Sciatic nerve (tissue), 2 donors: ENCODE data around the gene VDR. TPM values are rescaled to one million over a fixed set of nuclear protein-coding genes. Genes with fewer than 3 reads are reported as not detected.
"Not testable (repeated sequence)": the region's sequence is repeated elsewhere in the genome, so short reads cannot be mapped to it uniquely, and the experiment has no call there.

ENCODE experiments used
- ATAC-seq: fragments of 200-7000 bp; cut with Tn5 transposase; one replicate; pipeline ENCODE4 v1.9.1; 2020; ENCODE audit warnings: mild to moderate bottlenecking, moderate library complexity
- DNase-seq: peaks from one replicate; pipeline ENCODE4 v3.0.0-alpha.2; 2020; ENCODE audit warnings: low spot score
- intact Hi-C: fragments of 100-400 bp; cut with DNase I; formaldehyde crosslinking; loops from one replicate; pipeline ENCODE4 v1.14.2; 2022
- total RNA-seq: library from RNA; stranded (reverse); fragmentation: NEBNext Ultra II Directional; extraction: Animal tissue kit (Norgen Biotek cat#: 25700); gene quantifications from one replicate; pipeline ENCODE4 v1.2.1, GENCODE V29; 2021
- donor health status: DM: no; HTN: no; CAD: no.
- donor health status: DM: no; HTN: no; CAD: no.

VDR gene
- total RNA-seq, 1 donor from 2014 or later = 1.9 TPM

DNA sequence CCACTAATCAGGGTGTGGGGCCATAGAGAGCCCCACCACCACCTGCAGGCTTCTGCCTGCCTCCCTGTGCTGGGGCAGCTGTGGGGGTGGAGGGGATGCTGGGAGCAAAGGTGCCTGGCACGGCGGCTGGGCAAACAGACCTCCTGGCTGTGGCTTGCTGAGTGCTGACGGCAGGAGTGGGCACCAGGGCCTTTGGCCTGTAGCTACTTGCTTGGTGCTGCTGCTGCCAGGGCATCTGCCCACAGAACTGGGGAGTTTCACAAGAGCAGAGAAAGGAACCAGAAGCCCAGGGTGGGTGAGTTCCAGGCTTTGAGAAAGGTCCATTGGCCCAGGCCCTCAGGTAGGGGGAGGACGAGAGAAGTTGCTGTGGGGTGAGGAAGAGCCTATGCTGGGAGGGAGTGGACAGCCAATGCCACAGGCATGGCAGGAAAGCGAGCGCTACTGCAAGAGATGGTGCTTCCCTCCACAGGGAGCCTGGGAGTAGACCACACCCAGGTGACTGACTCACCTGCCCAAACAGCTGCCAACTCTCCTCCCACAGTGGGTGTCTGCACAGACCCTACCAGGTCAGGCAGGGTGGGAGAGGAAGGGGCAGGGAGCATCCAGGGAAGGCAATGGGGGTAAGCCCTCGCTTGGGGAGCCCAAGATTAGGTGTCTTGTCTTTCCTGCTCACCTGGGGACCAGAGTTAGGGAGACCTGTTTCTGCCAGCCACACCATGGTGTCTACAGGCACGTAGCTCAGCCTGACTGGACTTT, 46.1 kb downstream of the VDR start:
- intact Hi-C loops = no loop called here
- ATAC-seq = no peak
- no peak for DNase-seq

DNA sequence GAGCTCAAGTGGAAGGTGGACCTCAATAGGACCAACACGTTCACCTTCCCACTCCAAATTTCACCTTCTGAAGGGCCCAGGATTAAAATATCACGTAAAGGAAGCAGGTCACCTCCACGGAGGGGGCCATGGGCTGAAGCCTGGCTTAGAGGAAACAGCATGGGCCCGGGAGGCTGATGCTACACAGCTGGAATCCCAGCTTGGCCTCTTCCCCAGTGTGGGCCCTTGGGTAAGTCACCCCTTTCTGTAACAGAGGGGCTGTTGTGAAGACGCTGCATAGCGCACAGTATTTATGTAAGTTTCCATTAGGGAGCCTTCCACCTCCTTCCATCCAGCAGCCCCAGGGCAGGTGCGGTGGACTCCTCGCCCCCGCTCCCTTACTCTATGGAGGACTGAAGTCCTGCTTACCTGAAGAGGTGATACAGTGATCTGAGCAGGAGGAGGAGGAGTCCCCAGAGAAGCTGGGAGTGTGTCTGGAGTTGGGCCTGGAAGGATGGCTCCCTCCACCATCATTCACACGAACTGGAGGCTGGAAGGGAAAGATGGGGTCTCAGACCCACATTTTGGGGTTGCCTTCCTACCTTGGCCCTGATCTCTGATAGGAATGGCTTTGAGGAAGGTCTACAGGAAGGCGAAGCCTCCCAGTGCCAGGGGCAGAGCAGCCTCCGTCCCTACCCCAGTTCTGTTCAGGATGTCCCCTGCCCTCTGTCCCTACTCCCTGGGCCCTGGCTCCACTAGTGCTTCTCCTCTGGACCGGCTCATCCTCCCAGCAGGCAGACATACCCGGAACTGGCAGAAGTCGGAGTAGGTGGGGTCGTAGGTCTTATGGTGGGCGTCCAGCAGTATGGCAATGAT, 47.8 kb downstream of the VDR start:
- ATAC-seq (no peak), DNase-seq (no peak)
- intact Hi-C loops = no loop called here

- intact Hi-C loops = no loop called here
- no peak for ATAC-seq
- no peak for DNase-seq
Measured at GRCh38 chr12:47856094-47856493, 48.7 kb downstream of the VDR start.

- ATAC-seq (no peak), DNase-seq (no peak)
- intact Hi-C loops = no loop called here
Measured at GRCh38 chr12:47855502-47855901, 49.3 kb downstream of the VDR start.

GRCh38 chr12:47854531-47854930, 50.3 kb downstream of the VDR start:
- intact Hi-C loops = no loop called here
- ATAC-seq = no peak
- DNase-seq = no peak

DNA sequence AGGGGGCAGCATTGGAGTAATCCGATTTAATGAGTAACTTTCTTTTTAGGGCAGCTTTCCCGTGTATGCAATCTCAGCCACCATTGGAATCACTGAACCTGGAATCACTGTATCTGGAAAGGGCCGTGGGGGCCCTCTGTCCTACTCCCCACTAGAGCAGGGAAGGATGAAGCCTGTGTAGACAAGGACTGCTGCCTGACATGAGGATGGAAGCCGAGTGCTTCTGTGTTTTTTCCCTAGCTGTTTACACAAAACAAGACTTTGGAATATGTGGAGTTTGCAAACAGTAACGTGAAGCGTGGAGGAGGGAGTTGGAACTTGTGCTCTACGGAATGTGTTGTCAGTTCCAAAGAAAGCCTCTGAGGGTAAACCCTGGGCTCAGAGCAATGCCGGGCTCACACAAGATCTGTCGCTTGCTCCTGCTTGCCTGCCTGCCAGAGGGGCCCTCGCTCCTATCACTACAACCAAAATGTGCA, 52.7 kb downstream of the VDR start:
- ATAC-seq (peak; percentile 73), DNase-seq (no peak)
- intact Hi-C loops = no loop called here

- DNase-seq (no peak), ATAC-seq (no peak)
- intact Hi-C loops = no loop called here
Measured at GRCh38 chr12:47851303-47851952, 53.4 kb downstream of the VDR start.

DNA sequence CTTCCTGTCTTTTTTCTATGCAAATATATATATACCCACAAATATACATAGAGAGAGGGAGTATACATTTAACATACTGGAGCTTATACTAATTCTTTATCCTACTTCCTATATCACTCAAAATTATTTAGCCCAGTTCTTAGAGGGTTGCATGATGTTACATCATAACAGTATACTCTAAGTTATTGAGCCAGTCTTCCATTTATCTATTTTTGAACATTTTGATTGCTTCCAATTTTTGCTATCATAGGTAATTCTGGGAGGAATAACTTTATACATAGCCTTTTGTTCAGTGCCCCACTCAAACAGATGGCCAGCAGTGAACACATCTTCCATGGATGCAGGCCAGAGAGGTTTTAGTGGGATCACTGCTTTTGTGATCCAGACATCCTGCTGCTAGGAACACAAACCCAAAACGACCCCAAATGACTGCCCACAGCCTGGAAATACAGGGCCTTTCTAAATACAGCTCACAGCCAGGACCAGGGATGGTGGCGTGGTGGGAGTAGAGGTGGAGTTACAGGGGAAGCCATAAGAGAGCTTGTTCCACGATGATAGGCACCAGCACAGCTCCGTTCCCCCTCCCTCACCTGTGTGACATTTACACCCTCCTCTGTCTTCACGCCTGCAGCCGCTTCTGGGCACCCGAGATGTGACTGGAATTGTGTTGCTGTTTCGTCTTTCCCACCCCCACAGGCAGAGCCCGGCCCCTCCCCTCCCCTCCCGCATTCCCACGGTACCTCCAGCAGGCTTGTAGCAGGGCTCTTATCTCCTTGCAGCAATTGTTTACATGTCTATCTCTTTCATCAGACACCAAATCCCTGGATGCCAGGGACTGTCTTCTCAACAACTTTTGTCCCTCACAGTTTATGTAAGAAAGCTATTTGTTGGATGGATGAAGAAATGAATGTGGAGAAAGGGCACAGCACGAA, 54.4 kb downstream of the VDR start:
- ATAC-seq = no peak
- no peak for DNase-seq
- intact Hi-C loops = no loop called here

DNA sequence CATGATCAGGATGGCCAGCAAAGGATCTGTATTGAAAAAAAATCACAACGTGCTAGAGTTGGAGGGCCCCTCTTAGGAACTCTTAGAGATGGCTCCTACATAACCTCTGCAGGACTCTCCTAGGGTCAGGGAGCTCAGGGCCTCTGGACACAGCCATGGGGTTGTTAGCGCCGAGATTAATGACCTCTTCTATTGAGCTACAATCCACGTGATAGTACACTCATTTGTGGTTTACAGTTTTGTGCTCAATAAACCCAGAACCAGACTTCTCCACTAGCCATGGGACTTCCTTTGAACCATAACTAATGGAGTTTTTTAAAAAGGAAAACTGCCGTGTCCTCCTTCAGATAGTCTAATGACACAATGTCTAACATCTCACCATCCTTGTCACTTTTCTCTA, 55.5 kb downstream of the VDR start:
- no peak for ATAC-seq
- intact Hi-C loops = no loop called here
- no peak for DNase-seq

DNA sequence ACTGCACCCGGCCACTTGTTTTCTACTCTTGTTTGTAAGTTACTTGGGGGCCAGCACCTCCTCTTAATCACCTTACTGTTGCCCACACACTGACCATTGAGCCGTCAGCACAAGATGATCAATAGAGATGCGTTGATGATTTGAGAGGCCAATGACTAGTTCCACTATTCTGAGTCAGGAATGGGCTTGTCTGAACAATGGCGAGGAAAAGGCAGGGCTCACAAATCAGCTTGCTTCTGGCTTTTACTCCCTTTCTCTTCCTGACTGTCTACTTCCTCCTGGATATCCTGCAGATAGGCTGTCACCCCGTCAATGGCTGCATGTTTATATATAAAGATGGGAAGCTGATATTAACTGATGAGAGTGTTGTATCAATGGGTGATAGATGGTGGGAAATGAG, 55.9 kb downstream of the VDR start:
- intact Hi-C loops = no loop called here
- no peak for ATAC-seq
- no peak for DNase-seq

DNA sequence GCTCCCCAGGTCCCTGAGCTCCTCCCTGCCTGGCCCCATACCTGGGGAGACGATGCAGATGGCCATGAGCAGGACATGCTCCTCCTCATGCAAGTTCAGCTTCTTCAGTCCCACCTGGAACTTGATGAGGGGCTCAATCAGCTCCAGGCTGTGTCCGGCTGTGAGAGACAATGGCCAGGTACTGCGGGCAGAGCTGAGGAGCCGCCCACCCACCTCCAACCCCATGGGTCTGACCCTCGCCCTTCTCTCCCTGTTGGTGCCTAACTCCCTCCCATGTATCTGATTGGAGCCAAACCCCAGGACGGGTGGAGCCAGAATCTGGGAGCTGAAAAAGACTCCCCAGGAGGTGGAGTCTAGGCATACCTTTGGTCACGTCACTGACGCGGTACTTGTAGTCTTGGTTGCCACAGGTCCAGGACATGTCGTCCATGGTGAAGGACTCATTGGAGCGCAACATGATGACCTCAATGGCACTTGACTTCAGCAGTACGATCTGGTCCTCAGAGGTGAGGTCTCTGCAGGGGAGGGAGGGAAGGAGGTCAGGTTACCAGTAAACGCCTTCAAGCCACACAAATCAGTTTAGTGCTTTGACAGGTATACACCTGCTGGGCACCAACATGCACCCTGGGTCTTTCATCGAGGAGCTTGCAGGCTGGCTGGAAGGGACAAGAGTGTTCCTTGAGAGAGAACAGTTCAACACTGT, 58.3 kb downstream of the VDR start:
- no peak for DNase-seq
- intact Hi-C loops = no loop called here
- ATAC-seq = no peak

DNA sequence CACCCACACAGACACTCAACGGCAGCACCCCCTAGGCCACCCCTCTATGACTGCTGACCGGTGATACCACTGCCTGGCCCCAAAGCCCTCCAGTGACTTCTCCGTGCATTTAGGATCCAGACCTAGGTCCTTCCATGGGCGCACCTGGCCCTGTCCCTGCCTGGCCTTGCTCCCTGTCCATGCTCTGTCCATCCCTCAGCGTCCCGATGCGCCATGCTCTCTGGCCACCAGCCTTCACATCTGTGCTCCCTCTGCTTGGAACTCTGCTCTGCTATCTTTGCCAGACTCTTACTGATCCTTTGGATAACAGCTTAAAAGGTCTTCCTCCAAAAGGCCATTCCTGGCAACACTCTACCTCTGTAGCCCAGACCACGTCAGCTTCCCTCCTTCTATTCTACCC, 59.7 kb downstream of the VDR start:
- peak; percentile 31 for ATAC-seq
- no peak for DNase-seq
- intact Hi-C loops = no loop called here

GRCh38 chr12:47844264-47845019, 60.4 kb downstream of the VDR start:
- no peak for DNase-seq
- ATAC-seq = peak; percentile 81
- intact Hi-C loops = no loop called here

GRCh38 chr12:47843226-47843980, 61.4 kb downstream of the VDR start:
- intact Hi-C loops = no loop called here
- ATAC-seq (no peak), DNase-seq (no peak)

DNA sequence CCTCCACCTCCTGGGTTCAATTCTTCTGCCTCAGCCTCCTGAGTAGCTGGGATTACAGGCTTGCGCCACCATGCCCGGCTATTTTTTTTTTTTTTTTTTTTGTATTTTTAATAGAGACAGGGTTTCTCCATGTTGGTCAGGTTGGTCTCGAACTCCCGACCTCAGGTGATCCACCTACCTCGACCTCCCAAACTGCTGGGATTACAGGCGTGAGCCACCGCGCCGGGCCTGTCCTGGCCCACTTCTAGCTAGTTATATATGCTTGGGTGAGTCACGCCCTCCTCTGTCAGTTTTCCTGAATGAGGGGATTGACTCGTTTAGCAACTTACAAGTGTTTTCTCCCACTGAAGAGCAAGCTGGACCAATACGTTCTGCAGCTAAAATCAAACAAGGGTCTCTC, 62.3 kb downstream of the VDR start:
- DNase-seq, ATAC-seq, intact Hi-C loops: not testable (repeated sequence)

DNA sequence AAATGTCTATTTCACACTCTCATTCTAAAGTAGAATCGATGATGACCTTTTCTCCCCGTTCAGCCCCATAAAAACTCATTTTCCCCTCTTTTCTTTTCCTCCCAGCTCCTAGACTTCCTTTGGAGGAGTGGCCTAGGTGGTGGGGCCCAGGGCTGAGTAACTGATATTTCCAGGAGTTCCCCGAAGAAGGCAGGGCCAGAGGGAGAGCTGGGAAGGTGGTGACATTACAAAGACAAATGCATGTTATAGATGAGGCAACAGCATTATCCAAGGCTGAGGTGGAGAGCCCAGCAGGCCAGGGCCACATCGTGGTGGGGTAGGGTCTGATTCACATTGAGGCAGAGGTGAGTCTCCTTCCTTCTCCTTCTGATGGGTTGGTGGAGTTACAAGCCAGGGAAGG, 62.9 kb downstream of the VDR start:
- ATAC-seq = no peak
- no peak for DNase-seq

GRCh38 chr12:47841501-47841900, 63.3 kb downstream of the VDR start:
- no peak for ATAC-seq
- DNase-seq = no peak
- intact Hi-C loops = no loop called here

More for the DNA sequence above, 62.9 kb downstream of the VDR start:
- intact Hi-C loops = no loop called here
